IPS-18c (cell line): ENCODE data around the gene C12orf54.
"Not testable (repeated sequence)": the region's sequence is repeated elsewhere in the genome, so short reads cannot be mapped to it uniquely, and the experiment has no call there.

Experiments used
- H3K4me3 ChIP-seq: 2 replicates; pipeline ENCODE4 v1.7.0; 2013; ENCODE audit warnings: low read depth, mild to moderate bottlenecking, low read length, moderate library complexity; ENCODE audit not compliant: insufficient read depth
- H3K9me3 ChIP-seq: one replicate; pipeline ENCODE4 v1.6.1; 2013; ENCODE audit warnings: mild to moderate bottlenecking, low read length, moderate library complexity; ENCODE audit not compliant: control insufficient read depth, insufficient read depth

Gene C12orf54

GRCh38 chr12:48486679-48487078 is 4.4 kb downstream of the C12orf54 start:
- H3K4me3 ChIP-seq = no peak overlapping the region
- peaks cover 2% of the 10 kb centered on the region for H3K9me3 ChIP-seq

- H3K4me3 ChIP-seq = no peak overlapping the region
- H3K9me3 ChIP-seq = peaks cover 2% of the 10 kb centered on the region
These were observed 6.7 kb downstream of the C12orf54 start for GRCh38 chr12:48489012-48489411.

GRCh38 chr12:48489456-48489855 is 7.2 kb downstream of the C12orf54 start:
- not testable (repeated sequence) for H3K9me3 ChIP-seq, H3K4me3 ChIP-seq

GRCh38 chr12:48500281-48500680 is 18.0 kb downstream of the C12orf54 start:
- H3K9me3 ChIP-seq, H3K4me3 ChIP-seq: not testable (repeated sequence)

GRCh38 chr12:48506836-48507235 is 24.5 kb downstream of the C12orf54 start:
- not testable (repeated sequence) for H3K9me3 ChIP-seq, H3K4me3 ChIP-seq

GRCh38 chr12:48508987-48509386 is 26.7 kb downstream of the C12orf54 start:
- H3K9me3 ChIP-seq = peaks cover 4% of the 10 kb centered on the region
- no peak overlapping the region for H3K4me3 ChIP-seq

- peaks cover 4% of the 10 kb centered on the region for H3K9me3 ChIP-seq
- no peak overlapping the region for H3K4me3 ChIP-seq
These were observed 27.8 kb downstream of the C12orf54 start for GRCh38 chr12:48510111-48510510.

- no peak overlapping the region for H3K4me3 ChIP-seq
These were observed 30.6 kb downstream of the C12orf54 start for GRCh38 chr12:48512855-48513254.

GRCh38 chr12:48514728-48515127 is 32.4 kb downstream of the C12orf54 start:
- Histone ChIP-seq H3K4me3 (no peak overlapping the region), H3K9me3 (no peaks in the 10 kb centered on the region)

More at GRCh38 chr12:48512855-48513254, 30.6 kb downstream of the C12orf54 start:
- peaks cover 4% of the 10 kb centered on the region for H3K9me3 ChIP-seq

GRCh38 chr12:48520381-48520780 is 38.1 kb downstream of the C12orf54 start:
- H3K9me3 ChIP-seq, H3K4me3 ChIP-seq: not testable (repeated sequence)

GRCh38 chr12:48525332-48525731 is 43.0 kb downstream of the C12orf54 start, which contains the start of gene OR8S1:
OR8S1 (plus strand) TSS chr12:48525632; CDS start chr12:48525632, 0 bp downstream.
- H3K4me3 ChIP-seq = no peak within 1 kb of the TSS
- no peaks in the 10 kb centered on the region for H3K9me3 ChIP-seq

GRCh38 chr12:48527891-48528670 is 45.8 kb downstream of the C12orf54 start:
- Histone ChIP-seq H3K4me3 (no peak overlapping the region), H3K9me3 (no peaks in the 10 kb centered on the region)

GRCh38 chr12:48532601-48533000 is 50.3 kb downstream of the C12orf54 start:
- H3K9me3 ChIP-seq = no peaks in the 10 kb centered on the region
- no peak overlapping the region for H3K4me3 ChIP-seq

GRCh38 chr12:48536602-48537001 is 54.3 kb downstream of the C12orf54 start:
- Histone ChIP-seq H3K9me3 (no peaks in the 10 kb centered on the region), H3K4me3 (no peak overlapping the region)

GRCh38 chr12:48542300-48542928 is 60.1 kb downstream of the C12orf54 start:
- Histone ChIP-seq H3K4me3 (no peak overlapping the region), H3K9me3 (no peaks in the 10 kb centered on the region)

GRCh38 chr12:48545833-48546469 is 63.7 kb downstream of the C12orf54 start:
- H3K9me3 ChIP-seq = no peaks in the 10 kb centered on the region
- no peak overlapping the region for H3K4me3 ChIP-seq
